NCI-H2081 (cell line): ENCODE results near the gene TLR8.
A peak's percentile ranks its signal among the peaks of the same experiment; 100 is the strongest.
"Not testable (repeated sequence)": the region's sequence is repeated elsewhere in the genome, so short reads cannot be mapped to it uniquely, and the experiment has no call there.

Source experiments
- DNase-seq, 2 experiments: peaks; one replicate each; lab custom pipeline; 2025; lab: John Stamatoyannopoulos, UW

TLR8 gene

GRCh38 chrX:12946838-12947544, 40.6 kb downstream of the TLR8 start:
- peak; percentile 65 to 79 for DNase-seq

- no peak for DNase-seq
Measured at GRCh38 chrX:12947545-12948235, 41.3 kb downstream of the TLR8 start.

GRCh38 chrX:12948495-12948894, 42.1 kb downstream of the TLR8 start:
- DNase-seq = no peak

GRCh38 chrX:12949205-12949926, 42.9 kb downstream of the TLR8 start:
- no peak for DNase-seq

GRCh38 chrX:12949927-12950656, 43.7 kb downstream of the TLR8 start:
- no peak for DNase-seq

GRCh38 chrX:12950851-12951594, 44.6 kb downstream of the TLR8 start:
- no peak for DNase-seq

- DNase-seq = no peak
Measured at GRCh38 chrX:12951595-12951975, 45.2 kb downstream of the TLR8 start.

GRCh38 chrX:12953420-12953819, 47.0 kb downstream of the TLR8 start:
- DNase-seq = no peak

- DNase-seq = no peak
Measured at GRCh38 chrX:12954376-12954775, 48.0 kb downstream of the TLR8 start.

GRCh38 chrX:12954981-12955380, 48.6 kb downstream of the TLR8 start:
- no peak for DNase-seq

GRCh38 chrX:12955882-12956703, 49.7 kb downstream of the TLR8 start:
- DNase-seq = no peak

GRCh38 chrX:12956704-12957534, 50.5 kb downstream of the TLR8 start:
- no peak for DNase-seq

GRCh38 chrX:12958059-12958458, 51.6 kb downstream of the TLR8 start:
- DNase-seq = no peak

GRCh38 chrX:12958461-12958860, 52.0 kb downstream of the TLR8 start:
- no peak for DNase-seq

- DNase-seq = no peak
Measured at GRCh38 chrX:12961196-12961718, 54.8 kb downstream of the TLR8 start.

GRCh38 chrX:12962041-12962504, 55.7 kb downstream of the TLR8 start:
- DNase-seq = no peak

GRCh38 chrX:12963210-12963850, 56.9 kb downstream of the TLR8 start:
- DNase-seq = not testable (repeated sequence)

GRCh38 chrX:12965131-12965940, 58.9 kb downstream of the TLR8 start:
- no peak for DNase-seq
